GM12873 (cell line): ENCODE results near the gene POLR3A.

Experiments used
- CTCF ChIP-seq: IDR thresholded peaks from 2 replicates; pipeline ENCODE4 v1.5.1; 2012; ENCODE audit warnings: low read depth, mild to moderate bottlenecking, moderate library complexity, low read length, control low read depth; ENCODE audit not compliant: insufficient read depth; ENCODE audit errors: missing control alignments

Gene POLR3A

GRCh38 chr10:77979221-77979620 is 50.1 kb downstream of the POLR3A start:
- TF ChIP-seq CTCF: no peak

GRCh38 chr10:77978360-77978759 is 51.0 kb downstream of the POLR3A start:
- no peak for TF ChIP-seq CTCF

- TF ChIP-seq CTCF: no peak
These were observed 51.4 kb downstream of the POLR3A start for GRCh38 chr10:77977934-77978333.

- no peak for TF ChIP-seq CTCF
These were observed 52.3 kb downstream of the POLR3A start for GRCh38 chr10:77977016-77977415.

GRCh38 chr10:77975086-77975666 is 54.1 kb downstream of the POLR3A start:
- TF ChIP-seq CTCF: no peak

- TF ChIP-seq CTCF: peak; percentile 26
These were observed 54.8 kb downstream of the POLR3A start for GRCh38 chr10:77974396-77975074.

- no peak for TF ChIP-seq CTCF
These were observed 56.0 kb downstream of the POLR3A start for GRCh38 chr10:77973276-77973675.
